ENCODE data around the gene AFG3L2. TPM values are rescaled to one million over a fixed set of nuclear protein-coding genes. Genes with fewer than 3 reads are reported as not detected.

Gene AFG3L2
- total and polyA plus RNA-seq, 2 experiments from 2014 or later: 50.3 to 105 TPM

DNA sequence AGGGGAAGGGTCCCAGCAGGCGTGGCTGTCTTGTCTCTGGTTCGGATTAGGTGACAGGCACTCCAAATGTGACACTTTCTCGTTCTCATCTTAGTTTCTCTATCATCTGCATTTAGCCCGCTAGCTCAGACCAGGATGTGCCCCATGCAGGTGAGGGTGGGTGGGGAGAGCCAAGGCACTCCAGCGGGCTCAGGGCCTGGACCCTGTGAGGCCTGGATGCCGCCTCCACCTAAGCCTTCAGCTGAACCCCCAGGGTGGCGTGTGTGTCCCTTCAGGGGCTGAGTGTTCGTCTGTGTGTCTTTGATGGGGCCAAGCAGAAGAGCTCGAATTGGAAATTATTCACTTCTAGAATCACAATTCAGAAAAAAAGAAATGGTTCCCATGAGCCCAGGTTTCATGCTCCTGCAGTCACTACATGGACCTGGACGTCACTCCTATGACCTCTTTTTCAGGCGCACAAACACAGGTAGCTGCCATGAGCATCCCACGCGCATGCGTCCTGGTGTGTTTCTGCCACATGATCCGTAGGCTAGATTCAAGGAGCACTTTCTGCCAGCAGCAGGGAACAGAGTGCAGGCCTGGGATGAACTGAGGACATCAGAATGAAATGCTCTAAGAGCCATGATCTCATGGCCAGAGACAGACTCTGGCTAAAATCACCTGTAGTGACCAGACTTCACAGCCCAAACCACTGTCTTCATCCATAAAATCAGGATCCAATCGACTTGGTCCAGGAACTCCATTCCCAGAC is 97.1 kb downstream of the AFG3L2 start:
- H2AFZ ChIP-seq: peak overlapping the region; percentile 90; the same call in 1 of the 2 replicates
- no peaks in the 10 kb centered on the region; the same call in 1 of the 2 replicates for H3K27me3 ChIP-seq (ENCODE audit: insufficient read depth)
- H3K4me2 ChIP-seq: peak overlapping the region; percentile 59
- no peak for DNase-seq (ENCODE audit: low spot score)
- H3K4me3 ChIP-seq: no peak overlapping the region
- no peak overlapping the region; the same call in 1 of the 2 replicates for H3K27ac ChIP-seq (ENCODE audit: low read depth)
- ATAC-seq: no peak
- H3K36me3 ChIP-seq (ENCODE audit: insufficient read depth): no peaks in the 10 kb centered on the region
- peak overlapping the region; percentile 27; the same call in 1 of the 3 replicates for H3K4me3 Mint-ChIP-seq
- no peaks in the 10 kb centered on the region for H4K20me1 ChIP-seq (replicated peaks; ENCODE audit: insufficient read depth)
- no peaks in the 10 kb centered on the region for H3K9me3 Mint-ChIP-seq
- no peaks in the 10 kb centered on the region; the same call in none of the 2 replicates for H3F3A ChIP-seq (replicated peaks; ENCODE audit: low read depth)
- H3K79me2 ChIP-seq (replicated peaks; ENCODE audit: insufficient read depth): no peaks in the 10 kb centered on the region
- peak overlapping the region; percentile 77; the same call in 1 of the 2 replicates for H3K27ac Mint-ChIP-seq
- H3K4me1 ChIP-seq (ENCODE audit: insufficient read depth): peaks cover 10% of the 10 kb centered on the region; the same call in 1 of the 2 replicates
- no peaks in the 10 kb centered on the region for H3K36me3 Mint-ChIP-seq (ENCODE audit: low read depth)
- TF ChIP-seq CREB1 (CRISPR knock-in tag; IDR thresholded peaks at IDR 0.05; ENCODE audit: low read depth) (no peak), EZH2phosphoT487 (IDR thresholded peaks at IDR 0.05; ENCODE audit: unreplicated experiment) (no peak), ZNF114 (CRISPR knock-in tag; IDR thresholded peaks at IDR 0.05) (no peak), POLR2AphosphoS5 (IDR thresholded peaks at IDR 0.05; ENCODE audit: low read depth) (no peak), ZNF331 (CRISPR knock-in tag; IDR thresholded peaks at IDR 0.05; ENCODE audit: low read depth) (no peak), NANOG (IDR thresholded peaks at IDR 0.05; ENCODE audit: borderline replicate concordance) (no peak), EZH2 (IDR thresholded peaks at IDR 0.05; ENCODE audit: low read depth, unreplicated experiment) (no peak), STAT1 (IDR thresholded peaks at IDR 0.05; ENCODE audit: unreplicated experiment) (no peak), JUNB (IDR thresholded peaks at IDR 0.05; ENCODE audit: unreplicated experiment) (no peak)
- TF ChIP-seq, protein P1, sequence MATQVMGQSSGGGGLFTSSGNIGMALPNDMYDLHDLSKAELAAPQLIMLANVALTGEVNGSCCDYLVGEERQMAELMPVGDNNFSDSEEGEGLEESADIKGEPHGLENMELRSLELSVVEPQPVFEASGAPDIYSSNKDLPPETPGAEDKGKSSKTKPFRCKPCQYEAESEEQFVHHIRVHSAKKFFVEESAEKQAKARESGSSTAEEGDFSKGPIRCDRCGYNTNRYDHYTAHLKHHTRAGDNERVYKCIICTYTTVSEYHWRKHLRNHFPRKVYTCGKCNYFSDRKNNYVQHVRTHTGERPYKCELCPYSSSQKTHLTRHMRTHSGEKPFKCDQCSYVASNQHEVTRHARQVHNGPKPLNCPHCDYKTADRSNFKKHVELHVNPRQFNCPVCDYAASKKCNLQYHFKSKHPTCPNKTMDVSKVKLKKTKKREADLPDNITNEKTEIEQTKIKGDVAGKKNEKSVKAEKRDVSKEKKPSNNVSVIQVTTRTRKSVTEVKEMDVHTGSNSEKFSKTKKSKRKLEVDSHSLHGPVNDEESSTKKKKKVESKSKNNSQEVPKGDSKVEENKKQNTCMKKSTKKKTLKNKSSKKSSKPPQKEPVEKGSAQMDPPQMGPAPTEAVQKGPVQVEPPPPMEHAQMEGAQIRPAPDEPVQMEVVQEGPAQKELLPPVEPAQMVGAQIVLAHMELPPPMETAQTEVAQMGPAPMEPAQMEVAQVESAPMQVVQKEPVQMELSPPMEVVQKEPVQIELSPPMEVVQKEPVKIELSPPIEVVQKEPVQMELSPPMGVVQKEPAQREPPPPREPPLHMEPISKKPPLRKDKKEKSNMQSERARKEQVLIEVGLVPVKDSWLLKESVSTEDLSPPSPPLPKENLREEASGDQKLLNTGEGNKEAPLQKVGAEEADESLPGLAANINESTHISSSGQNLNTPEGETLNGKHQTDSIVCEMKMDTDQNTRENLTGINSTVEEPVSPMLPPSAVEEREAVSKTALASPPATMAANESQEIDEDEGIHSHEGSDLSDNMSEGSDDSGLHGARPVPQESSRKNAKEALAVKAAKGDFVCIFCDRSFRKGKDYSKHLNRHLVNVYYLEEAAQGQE (IDR thresholded peaks at IDR 0.05; ENCODE audit: unreplicated experiment): no peak
- TF ChIP-seq, protein P2, sequence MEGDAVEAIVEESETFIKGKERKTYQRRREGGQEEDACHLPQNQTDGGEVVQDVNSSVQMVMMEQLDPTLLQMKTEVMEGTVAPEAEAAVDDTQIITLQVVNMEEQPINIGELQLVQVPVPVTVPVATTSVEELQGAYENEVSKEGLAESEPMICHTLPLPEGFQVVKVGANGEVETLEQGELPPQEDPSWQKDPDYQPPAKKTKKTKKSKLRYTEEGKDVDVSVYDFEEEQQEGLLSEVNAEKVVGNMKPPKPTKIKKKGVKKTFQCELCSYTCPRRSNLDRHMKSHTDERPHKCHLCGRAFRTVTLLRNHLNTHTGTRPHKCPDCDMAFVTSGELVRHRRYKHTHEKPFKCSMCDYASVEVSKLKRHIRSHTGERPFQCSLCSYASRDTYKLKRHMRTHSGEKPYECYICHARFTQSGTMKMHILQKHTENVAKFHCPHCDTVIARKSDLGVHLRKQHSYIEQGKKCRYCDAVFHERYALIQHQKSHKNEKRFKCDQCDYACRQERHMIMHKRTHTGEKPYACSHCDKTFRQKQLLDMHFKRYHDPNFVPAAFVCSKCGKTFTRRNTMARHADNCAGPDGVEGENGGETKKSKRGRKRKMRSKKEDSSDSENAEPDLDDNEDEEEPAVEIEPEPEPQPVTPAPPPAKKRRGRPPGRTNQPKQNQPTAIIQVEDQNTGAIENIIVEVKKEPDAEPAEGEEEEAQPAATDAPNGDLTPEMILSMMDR (conservative IDR thresholded peaks at IDR 0.05; ENCODE audit: low read depth in 2 of 2): no peak
- TF ChIP-seq, protein P3, sequence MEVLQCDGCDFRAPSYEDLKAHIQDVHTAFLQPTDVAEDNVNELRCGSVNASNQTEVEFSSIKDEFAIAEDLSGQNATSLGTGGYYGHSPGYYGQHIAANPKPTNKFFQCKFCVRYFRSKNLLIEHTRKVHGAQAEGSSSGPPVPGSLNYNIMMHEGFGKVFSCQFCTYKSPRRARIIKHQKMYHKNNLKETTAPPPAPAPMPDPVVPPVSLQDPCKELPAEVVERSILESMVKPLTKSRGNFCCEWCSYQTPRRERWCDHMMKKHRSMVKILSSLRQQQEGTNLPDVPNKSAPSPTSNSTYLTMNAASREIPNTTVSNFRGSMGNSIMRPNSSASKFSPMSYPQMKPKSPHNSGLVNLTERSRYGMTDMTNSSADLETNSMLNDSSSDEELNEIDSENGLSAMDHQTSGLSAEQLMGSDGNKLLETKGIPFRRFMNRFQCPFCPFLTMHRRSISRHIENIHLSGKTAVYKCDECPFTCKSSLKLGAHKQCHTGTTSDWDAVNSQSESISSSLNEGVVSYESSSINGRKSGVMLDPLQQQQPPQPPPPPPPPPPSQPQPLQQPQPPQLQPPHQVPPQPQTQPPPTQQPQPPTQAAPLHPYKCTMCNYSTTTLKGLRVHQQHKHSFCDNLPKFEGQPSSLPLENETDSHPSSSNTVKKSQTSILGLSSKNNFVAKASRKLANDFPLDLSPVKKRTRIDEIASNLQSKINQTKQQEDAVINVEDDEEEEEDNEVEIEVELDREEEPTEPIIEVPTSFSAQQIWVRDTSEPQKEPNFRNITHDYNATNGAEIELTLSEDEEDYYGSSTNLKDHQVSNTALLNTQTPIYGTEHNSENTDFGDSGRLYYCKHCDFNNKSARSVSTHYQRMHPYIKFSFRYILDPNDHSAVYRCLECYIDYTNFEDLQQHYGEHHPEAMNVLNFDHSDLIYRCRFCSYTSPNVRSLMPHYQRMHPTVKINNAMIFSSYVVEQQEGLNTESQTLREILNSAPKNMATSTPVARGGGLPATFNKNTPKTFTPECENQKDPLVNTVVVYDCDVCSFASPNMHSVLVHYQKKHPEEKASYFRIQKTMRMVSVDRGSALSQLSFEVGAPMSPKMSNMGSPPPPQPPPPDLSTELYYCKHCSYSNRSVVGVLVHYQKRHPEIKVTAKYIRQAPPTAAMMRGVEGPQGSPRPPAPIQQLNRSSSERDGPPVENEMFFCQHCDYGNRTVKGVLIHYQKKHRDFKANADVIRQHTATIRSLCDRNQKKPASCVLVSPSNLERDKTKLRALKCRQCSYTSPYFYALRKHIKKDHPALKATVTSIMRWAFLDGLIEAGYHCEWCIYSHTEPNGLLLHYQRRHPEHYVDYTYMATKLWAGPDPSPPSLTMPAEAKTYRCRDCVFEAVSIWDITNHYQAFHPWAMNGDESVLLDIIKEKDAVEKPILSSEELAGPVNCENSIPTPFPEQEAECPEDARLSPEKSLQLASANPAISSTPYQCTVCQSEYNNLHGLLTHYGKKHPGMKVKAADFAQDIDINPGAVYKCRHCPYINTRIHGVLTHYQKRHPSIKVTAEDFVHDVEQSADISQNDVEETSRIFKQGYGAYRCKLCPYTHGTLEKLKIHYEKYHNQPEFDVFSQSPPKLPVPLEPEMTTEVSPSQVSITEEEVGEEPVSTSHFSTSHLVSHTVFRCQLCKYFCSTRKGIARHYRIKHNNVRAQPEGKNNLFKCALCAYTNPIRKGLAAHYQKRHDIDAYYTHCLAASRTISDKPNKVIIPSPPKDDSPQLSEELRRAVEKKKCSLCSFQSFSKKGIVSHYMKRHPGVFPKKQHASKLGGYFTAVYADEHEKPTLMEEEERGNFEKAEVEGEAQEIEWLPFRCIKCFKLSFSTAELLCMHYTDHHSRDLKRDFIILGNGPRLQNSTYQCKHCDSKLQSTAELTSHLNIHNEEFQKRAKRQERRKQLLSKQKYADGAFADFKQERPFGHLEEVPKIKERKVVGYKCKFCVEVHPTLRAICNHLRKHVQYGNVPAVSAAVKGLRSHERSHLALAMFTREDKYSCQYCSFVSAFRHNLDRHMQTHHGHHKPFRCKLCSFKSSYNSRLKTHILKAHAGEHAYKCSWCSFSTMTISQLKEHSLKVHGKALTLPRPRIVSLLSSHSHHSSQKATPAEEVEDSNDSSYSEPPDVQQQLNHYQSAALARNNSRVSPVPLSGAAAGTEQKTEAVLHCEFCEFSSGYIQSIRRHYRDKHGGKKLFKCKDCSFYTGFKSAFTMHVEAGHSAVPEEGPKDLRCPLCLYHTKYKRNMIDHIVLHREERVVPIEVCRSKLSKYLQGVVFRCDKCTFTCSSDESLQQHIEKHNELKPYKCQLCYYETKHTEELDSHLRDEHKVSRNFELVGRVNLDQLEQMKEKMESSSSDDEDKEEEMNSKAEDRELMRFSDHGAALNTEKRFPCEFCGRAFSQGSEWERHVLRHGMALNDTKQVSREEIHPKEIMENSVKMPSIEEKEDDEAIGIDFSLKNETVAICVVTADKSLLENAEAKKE (CRISPR knock-in tag; IDR thresholded peaks at IDR 0.05): no peak
- TF ChIP-seq, protein P4, sequence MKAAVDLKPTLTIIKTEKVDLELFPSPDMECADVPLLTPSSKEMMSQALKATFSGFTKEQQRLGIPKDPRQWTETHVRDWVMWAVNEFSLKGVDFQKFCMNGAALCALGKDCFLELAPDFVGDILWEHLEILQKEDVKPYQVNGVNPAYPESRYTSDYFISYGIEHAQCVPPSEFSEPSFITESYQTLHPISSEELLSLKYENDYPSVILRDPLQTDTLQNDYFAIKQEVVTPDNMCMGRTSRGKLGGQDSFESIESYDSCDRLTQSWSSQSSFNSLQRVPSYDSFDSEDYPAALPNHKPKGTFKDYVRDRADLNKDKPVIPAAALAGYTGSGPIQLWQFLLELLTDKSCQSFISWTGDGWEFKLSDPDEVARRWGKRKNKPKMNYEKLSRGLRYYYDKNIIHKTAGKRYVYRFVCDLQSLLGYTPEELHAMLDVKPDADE (IDR thresholded peaks at IDR 0.05): no peak
- H3K27me3 Mint-ChIP-seq (ENCODE audit: insufficient read depth, low read depth, poor library complexity): peaks cover 14% of the 10 kb centered on the region
- H3K4me1 Mint-ChIP-seq: peaks cover 29% of the 10 kb centered on the region
- no peaks in the 10 kb centered on the region for H3K9me2 ChIP-seq (ENCODE audit: insufficient read depth)
